Osteocyte (in vitro differentiated cells): ENCODE measurements around the gene ANXA2R. TPM values are rescaled to one million over a fixed set of nuclear protein-coding genes. Genes with fewer than 3 reads are reported as not detected.
"Not testable (repeated sequence)": the region's sequence is repeated elsewhere in the genome, so short reads cannot be mapped to it uniquely, and the experiment has no call there.

Source experiments
- DNase-seq: peaks from one replicate; pipeline ENCODE4 v3.0.0; 2021; ENCODE audit warnings: mixed read lengths; ENCODE audit not compliant: unreplicated experiment; ENCODE audit errors: extremely low spot score
- H3K27ac Mint-ChIP-seq: one replicate; pipeline ENCODE4 v1.8.0; 2021; ENCODE audit warnings: mild to moderate bottlenecking, mixed read lengths; ENCODE audit not compliant: unreplicated experiment
- H3K27me3 Mint-ChIP-seq: one replicate; pipeline ENCODE4 v1.8.0; 2021; ENCODE audit warnings: mixed read lengths; ENCODE audit not compliant: unreplicated experiment
- H3K36me3 Mint-ChIP-seq: one replicate; pipeline ENCODE4 v1.8.0; 2021; ENCODE audit warnings: mixed read lengths; ENCODE audit not compliant: unreplicated experiment
- H3K4me1 Mint-ChIP-seq: one replicate; pipeline ENCODE4 v1.8.0; 2021; ENCODE audit warnings: mixed read lengths; ENCODE audit not compliant: unreplicated experiment
- H3K4me3 Mint-ChIP-seq: one replicate; pipeline ENCODE4 v1.8.0; 2021; ENCODE audit warnings: mild to moderate bottlenecking, moderate library complexity, mixed read lengths; ENCODE audit not compliant: unreplicated experiment
- H3K9me3 Mint-ChIP-seq: one replicate; pipeline ENCODE4 v1.8.0; 2021; ENCODE audit warnings: mixed read lengths; ENCODE audit not compliant: unreplicated experiment
- CTCF ChIP-seq: fragments of 200-600 bp; sonication (generic); IDR thresholded peaks from 2 replicates; pipeline ENCODE4 v1.5.0; 2021; ENCODE audit warnings: antibody characterized with exemption, mild to moderate bottlenecking, moderate library complexity
- total RNA-seq: library from RNA; stranded (reverse); gene quantifications from 2 replicates; pipeline ENCODE4 v1.2.1, GENCODE V29; 2021

Gene ANXA2R
- total RNA-seq, 1 donor from 2014 or later: 5.3 TPM

DNA sequence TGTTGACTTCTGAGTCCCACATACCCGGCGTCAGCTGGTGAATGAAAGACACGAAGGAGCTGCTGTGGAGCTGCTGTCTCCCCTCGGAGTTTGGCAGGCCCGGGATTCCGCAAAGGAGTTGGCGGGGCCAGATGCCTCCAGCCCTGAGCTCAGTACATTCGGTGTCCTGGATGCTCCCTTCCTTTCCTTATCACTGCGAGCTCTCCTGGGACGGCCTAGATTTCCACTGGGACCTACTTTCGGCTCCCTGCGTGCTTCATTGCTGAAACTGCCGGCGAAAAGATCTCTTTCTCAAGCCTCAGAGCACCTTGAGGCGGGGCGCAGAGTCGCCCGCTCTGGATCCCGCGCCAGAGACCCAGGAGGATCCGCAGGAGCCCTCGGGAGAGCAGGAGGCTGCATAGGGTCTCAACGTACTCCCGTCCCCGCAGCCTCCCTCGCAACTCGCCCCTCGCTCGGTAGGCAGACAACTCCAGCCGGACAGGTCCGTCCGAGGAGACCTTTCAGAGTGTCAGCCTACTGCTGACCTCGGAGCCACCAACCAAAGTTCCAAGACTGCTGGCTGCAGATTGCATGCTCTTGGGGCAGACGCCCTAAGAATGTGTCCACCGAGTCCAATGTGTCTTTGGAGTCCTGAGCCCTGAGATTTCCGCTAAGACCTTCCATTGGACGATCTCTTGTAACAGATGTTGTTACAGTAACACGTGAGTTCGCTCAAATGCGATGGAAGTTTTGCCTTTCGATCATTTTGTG, 6.1 kb downstream of the ANXA2R start:
- Mint-ChIP-seq H3K27ac (peak overlapping the region; percentile 83), H3K4me1 (peaks cover 35% of the 10 kb centered on the region), H3K4me3 (no peak overlapping the region), H3K9me3 (no peaks in the 10 kb centered on the region), H3K27me3 (no peaks in the 10 kb centered on the region), H3K36me3 (no peaks in the 10 kb centered on the region)
- TF ChIP-seq CTCF: no peak
- peak; percentile 64 for DNase-seq

- H3K9me3 Mint-ChIP-seq: no peaks in the 10 kb centered on the region
- no peaks in the 10 kb centered on the region for H3K27me3 Mint-ChIP-seq
- H3K27ac Mint-ChIP-seq: no peak overlapping the region
- no peak for DNase-seq
- no peak overlapping the region for H3K4me3 Mint-ChIP-seq
- peaks cover 4% of the 10 kb centered on the region for H3K4me1 Mint-ChIP-seq
- H3K36me3 Mint-ChIP-seq: peaks cover 14% of the 10 kb centered on the region
- no peak for TF ChIP-seq CTCF
These were observed 12.9 kb downstream of the ANXA2R start for GRCh38 chr5:43027054-43027785.

DNA sequence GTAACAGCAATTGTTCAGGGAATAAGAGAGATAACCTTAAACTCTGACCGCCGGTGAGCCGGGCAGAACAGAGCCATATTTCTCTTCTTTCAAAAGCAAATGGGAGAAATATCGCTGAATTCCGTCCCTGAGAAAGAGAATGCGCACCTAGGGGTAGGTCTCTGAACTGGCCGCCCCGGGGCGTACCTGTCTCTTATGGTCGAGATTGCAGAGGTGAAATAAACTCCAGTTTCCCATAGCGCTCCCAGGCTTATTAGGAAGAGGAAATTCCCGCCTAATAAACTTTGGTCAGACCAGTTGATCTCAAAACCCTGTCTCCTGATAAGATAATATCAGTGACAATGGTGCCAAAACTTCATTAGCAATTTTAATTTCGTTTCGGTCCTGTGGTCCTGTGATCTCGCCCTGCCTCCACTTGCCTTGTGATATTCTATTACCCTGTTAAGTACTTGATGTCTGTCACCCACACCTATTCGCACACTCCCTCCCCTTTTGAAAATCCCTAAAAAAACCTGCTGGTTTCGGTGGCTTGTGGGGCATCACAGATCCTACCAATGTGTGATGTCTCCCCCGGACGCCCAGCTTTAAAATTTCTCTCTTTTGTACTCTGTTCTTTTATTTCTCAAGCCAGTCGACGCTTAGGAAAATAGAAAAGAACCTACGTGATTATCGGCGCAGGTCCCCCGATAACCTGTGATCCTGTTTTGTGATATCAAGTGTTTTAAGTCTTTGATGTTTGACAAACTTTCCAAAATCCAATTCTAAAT, 14.8 kb downstream of the ANXA2R start:
- Mint-ChIP-seq H3K4me1 (peaks cover 18% of the 10 kb centered on the region), H3K36me3 (peaks cover 14% of the 10 kb centered on the region)
- not testable (repeated sequence) for H3K27me3 Mint-ChIP-seq, DNase-seq, H3K9me3 Mint-ChIP-seq, H3K4me3 Mint-ChIP-seq, H3K27ac Mint-ChIP-seq

- Mint-ChIP-seq H3K4me3 (no peak overlapping the region), H3K4me1 (peaks cover 24% of the 10 kb centered on the region), H3K27ac (no peak overlapping the region), H3K27me3 (no peaks in the 10 kb centered on the region), H3K9me3 (no peaks in the 10 kb centered on the region), H3K36me3 (peaks cover 14% of the 10 kb centered on the region)
- DNase-seq: no peak
- TF ChIP-seq CTCF: no peak
These were observed 15.9 kb downstream of the ANXA2R start for GRCh38 chr5:43024217-43024616.

- Mint-ChIP-seq H3K27me3 (no peaks in the 10 kb centered on the region), H3K4me3 (peak overlapping the region; percentile 94), H3K4me1 (peaks cover 39% of the 10 kb centered on the region), H3K36me3 (peaks cover 4% of the 10 kb centered on the region), H3K27ac (peak overlapping the region; percentile 100), H3K9me3 (no peaks in the 10 kb centered on the region)
- TF ChIP-seq CTCF: no peak
- no peak for DNase-seq
These were observed 19.0 kb downstream of the ANXA2R start for GRCh38 chr5:43021151-43021550.
